ENCODE results near the gene NARF. TPM values are rescaled to one million over a fixed set of nuclear protein-coding genes. Genes with fewer than 3 reads are reported as not detected.
A peak's percentile ranks its signal among the peaks of the same experiment; 100 is the strongest.

The NARF gene
- total RNA-seq (2021) (96.7 to 125 TPM (median 117 TPM) in 3 replicates), Bru-seq, nascent RNA (percentile 54 among the genes with signal in this experiment)
- long read RNA-seq, experiment 1, transcript NARF-201 (11 exons, 3,949 nt) = major isoform, 190 of 243 reads
- long read RNA-seq, experiment 1, transcript NARF-202 (10 exons, 1,487 nt) = minor isoform, 5 of 243 reads
- long read RNA-seq, experiment 1, partial matches to known transcripts = 7 of 243 reads
- long read RNA-seq, experiment 1, other reads (novel, unspliced or antisense) = 30 of 243 reads
- long read RNA-seq, experiment 2, partial matches to known transcripts = 16 of 107 reads
- long read RNA-seq, experiment 2, other reads (novel, unspliced or antisense) = 91 of 107 reads
- long read RNA-seq, experiment 3, transcript NARF-201 (11 exons, 3,949 nt) = major isoform, 161 of 207 reads
- long read RNA-seq, experiment 3, transcript NARF-202 (10 exons, 1,487 nt) = minor isoform, 5 of 207 reads
- long read RNA-seq, experiment 3, partial matches to known transcripts = 4 of 207 reads
- long read RNA-seq, experiment 3, other reads (novel, unspliced or antisense) = 32 of 207 reads

GRCh38 chr17:82458179-82458884 is at the start of gene NARF:
TSS of gene NARF (plus strand) at chr17:82458741. CDS start at chr17:82458804, 63 bp downstream.
- Mint-ChIP-seq H3K36me3 (peaks cover 34% of the 10 kb centered on the region), H3K9me3 (peaks cover 16% of the 10 kb centered on the region), H3K27me3 (ENCODE audit: low read depth) (no peaks in the 10 kb centered on the region; the same call in 1 of the 2 replicates), H3K27ac (peak within 1 kb of the TSS; percentile 92), H3K4me1 (peaks cover 14% of the 10 kb centered on the region), H3K4me3 (peak within 1 kb of the TSS; percentile 94)
- CTCF ChIA-PET = no interaction called here
- POLR2A ChIA-PET = no interaction called here
- peak; percentile 96 for DNase-seq (ENCODE audit: low spot score)
- ATAC-seq = peak; percentile 100
- 0 out of 2 replicates have a peak, but pooled peaks have one; percentile 21 for TF ChIP-seq ZNF232 (CRISPR knock-in tag; IDR thresholded peaks at IDR 0.05)
- TF ChIP-seq FOXJ3 (CRISPR knock-in tag; IDR thresholded peaks at IDR 0.05; ENCODE audit: borderline replicate concordance) = no peak
- peak; percentile 95 for TF ChIP-seq NFYB (CRISPR knock-in tag; conservative IDR thresholded peaks at IDR 0.05; ENCODE audit: low read depth)
- no peak for TF ChIP-seq RORB (CRISPR knock-in tag; IDR thresholded peaks at IDR 0.05)
- TF ChIP-seq ZNF281 (CRISPR knock-in tag; IDR thresholded peaks at IDR 0.05) = 0 out of 2 replicates have a peak, but pooled peaks have one; percentile 15
- TF ChIP-seq USF1 (CRISPR knock-in tag; IDR thresholded peaks at IDR 0.05) = no peak
- TF ChIP-seq KAT7 (CRISPR knock-in tag; IDR thresholded peaks at IDR 0.05; ENCODE audit: borderline replicate concordance) = 0 out of 2 replicates have a peak, but pooled peaks have one; percentile 42
- TF ChIP-seq STAT6 (CRISPR knock-in tag; conservative IDR thresholded peaks at IDR 0.05; ENCODE audit: low read depth) = no peak
- no peak for TF ChIP-seq ZNF512 (CRISPR knock-in tag; IDR thresholded peaks at IDR 0.05; ENCODE audit: borderline replicate concordance)
- TF ChIP-seq E2F1 (CRISPR knock-in tag; IDR thresholded peaks at IDR 0.05) = no peak
- TF ChIP-seq MXD4 (CRISPR knock-in tag; IDR thresholded peaks at IDR 0.05; ENCODE audit: borderline replicate concordance) = no peak
- TF ChIP-seq EMX1 (CRISPR knock-in tag; IDR thresholded peaks at IDR 0.05) = no peak
- TF ChIP-seq ZNF121 (CRISPR knock-in tag; IDR thresholded peaks at IDR 0.05) = no peak
- TF ChIP-seq NFATC4 (CRISPR knock-in tag; IDR thresholded peaks at IDR 0.05) = no peak
- no peak for TF ChIP-seq OVOL2 (CRISPR knock-in tag; IDR thresholded peaks at IDR 0.05; ENCODE audit: borderline replicate concordance)
- no peak for TF ChIP-seq ZNF317 (CRISPR knock-in tag; IDR thresholded peaks at IDR 0.05; ENCODE audit: borderline replicate concordance, low read depth)
- TF ChIP-seq ZNF532 (CRISPR knock-in tag; IDR thresholded peaks at IDR 0.05; ENCODE audit: borderline replicate concordance) = no peak; the same call in 1 of the 2 replicates
- no peak for TF ChIP-seq SMAD3 (CRISPR knock-in tag; IDR thresholded peaks at IDR 0.05; ENCODE audit: borderline replicate concordance)
- TF ChIP-seq NR2C2 (CRISPR knock-in tag; IDR thresholded peaks at IDR 0.05) = no peak
- TF ChIP-seq MAX (CRISPR knock-in tag; IDR thresholded peaks at IDR 0.05) = peak; percentile 79
- TF ChIP-seq JAZF1 (CRISPR knock-in tag; IDR thresholded peaks at IDR 0.05) = no peak
- no peak for TF ChIP-seq IRF2 (CRISPR knock-in tag; IDR thresholded peaks at IDR 0.05; ENCODE audit: borderline replicate concordance, low read depth)

All from WTC11 (cell line).